Esophagus squamous epithelium (tissue), 4 donors: ENCODE data around the gene HOXB13.

Source experiments
- POLR2A ChIP-seq, 4 donors: fragments of 450-650 bp; IDR thresholded peaks; one replicate each; pipeline ENCODE4 v1.6.1; 2017; ENCODE audit warnings: antibody characterized with exemption in 4 of 4, mild to moderate bottlenecking in 4 of 4, moderate library complexity in 3 of 4
- TF ChIP-seq, protein P1 (sequence below), 6 experiments: fragments of 450-650 bp in 4 of 6; fragments of 200-600 bp in 2 of 6; sonication (generic) in 2 of 6; IDR thresholded peaks; one replicate each; pipeline ENCODE4 v1.5.1; 2016 to 2019; ENCODE audit warnings: antibody characterized with exemption in 6 of 6, mild to moderate bottlenecking in 4 of 6, moderate library complexity in 4 of 6

DNA sequence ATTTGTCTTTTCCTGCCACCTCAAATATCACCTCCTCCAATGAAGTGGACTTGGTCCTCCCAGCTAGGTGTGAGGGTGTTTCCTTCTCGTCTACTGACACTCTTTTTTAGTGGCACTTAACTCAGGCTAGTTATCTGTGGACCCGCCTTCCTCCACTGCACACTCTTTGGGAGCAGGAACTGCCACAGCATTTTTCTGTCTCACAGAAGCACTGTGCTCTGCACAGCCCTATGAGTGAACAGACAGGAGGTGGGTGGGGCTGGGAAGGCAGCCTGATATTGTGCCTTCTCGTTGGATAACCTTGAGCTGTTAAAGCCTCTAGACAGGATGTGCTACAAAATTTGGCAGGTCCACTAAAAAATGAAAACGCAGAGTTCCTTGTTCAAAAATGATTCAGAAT is 31.9 kb upstream of the HOXB13 start:
- TF ChIP-seq, protein P1, sequence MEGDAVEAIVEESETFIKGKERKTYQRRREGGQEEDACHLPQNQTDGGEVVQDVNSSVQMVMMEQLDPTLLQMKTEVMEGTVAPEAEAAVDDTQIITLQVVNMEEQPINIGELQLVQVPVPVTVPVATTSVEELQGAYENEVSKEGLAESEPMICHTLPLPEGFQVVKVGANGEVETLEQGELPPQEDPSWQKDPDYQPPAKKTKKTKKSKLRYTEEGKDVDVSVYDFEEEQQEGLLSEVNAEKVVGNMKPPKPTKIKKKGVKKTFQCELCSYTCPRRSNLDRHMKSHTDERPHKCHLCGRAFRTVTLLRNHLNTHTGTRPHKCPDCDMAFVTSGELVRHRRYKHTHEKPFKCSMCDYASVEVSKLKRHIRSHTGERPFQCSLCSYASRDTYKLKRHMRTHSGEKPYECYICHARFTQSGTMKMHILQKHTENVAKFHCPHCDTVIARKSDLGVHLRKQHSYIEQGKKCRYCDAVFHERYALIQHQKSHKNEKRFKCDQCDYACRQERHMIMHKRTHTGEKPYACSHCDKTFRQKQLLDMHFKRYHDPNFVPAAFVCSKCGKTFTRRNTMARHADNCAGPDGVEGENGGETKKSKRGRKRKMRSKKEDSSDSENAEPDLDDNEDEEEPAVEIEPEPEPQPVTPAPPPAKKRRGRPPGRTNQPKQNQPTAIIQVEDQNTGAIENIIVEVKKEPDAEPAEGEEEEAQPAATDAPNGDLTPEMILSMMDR (IDR thresholded peaks at IDR 0.05), result no peak
- no peak for TF ChIP-seq POLR2A (IDR thresholded peaks at IDR 0.05)
